Activated T-helper 17 cell treated with anti-CD3 and anti-CD28 coated beads, Interleukin-2, amount 50 U/mL, for 72 hours (primary cell): ENCODE measurements around the gene BZW2. TPM values are rescaled to one million over a fixed set of nuclear protein-coding genes. Genes with fewer than 3 reads are reported as not detected.

ENCODE experiments used
- ATAC-seq: fragments of 150-1000 bp; cut with Tn5 transposase; replicated peaks from 2 replicates; pipeline ENCODE4 v1.10.0; 2021; ENCODE audit warnings: mild to moderate bottlenecking, moderate library complexity
- H3K27ac Mint-ChIP-seq: one replicate; pipeline ENCODE4 v1.8.0; 2022; ENCODE audit warnings: mixed read lengths
- H3K27me3 Mint-ChIP-seq: one replicate; pipeline ENCODE4 v1.8.0; 2022; ENCODE audit warnings: mixed read lengths
- H3K36me3 Mint-ChIP-seq: one replicate; pipeline ENCODE4 v1.8.0; 2022; ENCODE audit warnings: low read depth, mild to moderate bottlenecking, mixed read lengths
- H3K4me1 Mint-ChIP-seq: one replicate; pipeline ENCODE4 v1.8.0; 2022; ENCODE audit warnings: mixed read lengths
- H3K4me3 Mint-ChIP-seq: one replicate; pipeline ENCODE4 v1.8.0; 2022; ENCODE audit warnings: mild to moderate bottlenecking, mixed read lengths
- H3K9me3 Mint-ChIP-seq: one replicate; pipeline ENCODE4 v1.8.0; 2022; ENCODE audit warnings: mixed read lengths
- total RNA-seq, 2 donors: library from RNA; stranded (reverse); gene quantifications; one replicate each; pipeline ENCODE4 v1.2.3, GENCODE V29; 2022

Gene BZW2
- total RNA-seq, 2 donors from 2014 or later: 40.4 to 94.2 TPM

- H3K36me3 Mint-ChIP-seq: peaks cover 70% of the 10 kb centered on the region
- no peak overlapping the region for H3K27ac Mint-ChIP-seq
- H3K4me3 Mint-ChIP-seq: no peak overlapping the region
- no peaks in the 10 kb centered on the region for H3K27me3 Mint-ChIP-seq
- peaks cover 8% of the 10 kb centered on the region for H3K4me1 Mint-ChIP-seq
- no peaks in the 10 kb centered on the region for H3K9me3 Mint-ChIP-seq
- ATAC-seq: no peak
These were observed 62.5 kb downstream of the BZW2 start for GRCh38 chr7:16708511-16708910.

DNA sequence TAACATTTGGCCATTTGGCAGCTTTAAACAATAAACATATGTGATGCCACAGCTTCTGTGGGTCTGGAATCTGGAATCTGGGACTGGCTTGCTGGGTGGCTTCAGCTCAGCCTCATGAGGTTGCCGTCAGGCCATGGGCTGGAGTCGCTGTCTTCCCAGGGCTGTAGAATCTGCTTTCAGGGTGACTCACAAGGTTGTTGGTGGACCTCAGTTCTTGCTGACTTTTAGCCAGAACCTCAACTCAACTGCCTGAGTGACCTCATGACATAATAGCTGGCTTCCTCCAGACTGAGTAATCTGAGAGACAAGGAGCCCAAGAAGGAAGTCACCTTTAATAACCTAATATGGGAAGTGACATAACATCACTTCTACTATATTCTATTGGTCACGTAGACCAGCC, 63.0 kb downstream of the BZW2 start:
- Mint-ChIP-seq H3K27me3 (no peaks in the 10 kb centered on the region), H3K27ac (no peak overlapping the region), H3K4me1 (peaks cover 8% of the 10 kb centered on the region), H3K9me3 (no peaks in the 10 kb centered on the region), H3K4me3 (no peak overlapping the region), H3K36me3 (peaks cover 65% of the 10 kb centered on the region)
- ATAC-seq: peak; percentile 43

DNA sequence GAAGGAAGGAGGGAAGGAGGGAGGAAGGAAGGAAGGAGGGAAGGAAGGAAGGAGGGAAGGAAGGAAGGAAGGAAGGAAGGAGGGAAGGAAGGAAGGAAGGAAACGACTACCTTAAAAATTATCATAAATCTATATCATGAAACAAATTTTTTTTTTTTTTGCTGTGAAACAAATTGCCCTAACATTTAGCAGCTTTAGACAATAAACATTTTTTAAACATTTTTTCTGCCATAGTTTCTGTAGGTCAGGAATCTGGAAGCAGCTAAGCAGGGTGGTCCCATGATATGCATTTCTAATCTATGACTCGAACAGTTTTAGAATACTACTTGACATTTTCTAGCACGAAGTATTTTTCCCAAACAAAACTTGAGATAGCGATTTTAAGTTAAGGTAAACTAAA, 64.7 kb downstream of the BZW2 start:
- Mint-ChIP-seq H3K4me1 (peaks cover 8% of the 10 kb centered on the region), H3K36me3 (peaks cover 48% of the 10 kb centered on the region), H3K4me3 (no peak overlapping the region), H3K27ac (no peak overlapping the region), H3K9me3 (no peaks in the 10 kb centered on the region), H3K27me3 (no peaks in the 10 kb centered on the region)
- no peak for ATAC-seq

DNA sequence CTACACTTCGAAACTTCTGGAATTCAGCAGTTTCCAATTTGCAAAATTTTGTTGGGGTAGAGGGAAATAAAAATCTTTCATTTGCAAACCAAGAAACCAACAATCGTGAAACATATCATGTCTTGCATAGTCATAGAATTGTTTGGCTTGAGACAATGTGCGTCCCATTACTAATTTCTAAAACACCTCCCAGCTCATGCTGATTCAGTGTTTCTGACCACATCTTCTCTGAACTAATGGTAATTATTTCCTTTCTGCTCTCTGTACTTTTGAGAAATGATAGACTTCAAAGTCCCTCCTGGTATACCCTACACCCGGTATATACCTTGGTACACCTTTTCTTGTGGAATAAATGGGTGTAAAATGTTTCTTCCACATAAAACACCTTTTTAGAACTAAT, 65.7 kb downstream of the BZW2 start:
- Mint-ChIP-seq H3K36me3 (peaks cover 38% of the 10 kb centered on the region), H3K9me3 (no peaks in the 10 kb centered on the region), H3K4me1 (peaks cover 8% of the 10 kb centered on the region), H3K4me3 (peak overlapping the region; percentile 22), H3K27me3 (no peaks in the 10 kb centered on the region), H3K27ac (peak overlapping the region; percentile 61)
- ATAC-seq: peak; percentile 73

DNA sequence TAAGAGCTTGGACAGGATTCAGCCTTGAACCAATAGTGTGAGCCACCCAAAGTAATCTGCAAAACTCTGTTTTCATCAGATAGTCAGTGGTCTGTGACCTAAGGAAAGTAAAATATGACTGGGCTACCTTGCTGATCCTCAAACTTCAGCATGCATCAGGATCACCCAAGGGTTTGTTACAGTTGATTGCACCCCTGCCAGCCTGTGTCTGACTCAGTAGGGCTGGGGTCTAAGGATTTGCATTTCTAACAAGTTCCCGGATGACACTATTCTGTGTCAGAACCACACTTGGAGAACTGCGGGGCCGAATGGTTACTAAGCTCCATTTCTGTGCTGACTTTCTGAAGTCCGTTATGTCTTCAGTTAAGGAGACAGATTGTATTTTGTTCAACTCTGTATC, 66.9 kb downstream of the BZW2 start:
- Mint-ChIP-seq H3K27me3 (no peaks in the 10 kb centered on the region), H3K4me1 (peaks cover 8% of the 10 kb centered on the region), H3K9me3 (no peaks in the 10 kb centered on the region), H3K27ac (peak overlapping the region; percentile 61), H3K36me3 (peaks cover 26% of the 10 kb centered on the region), H3K4me3 (peak overlapping the region; percentile 22)
- peak; percentile 82 for ATAC-seq

DNA sequence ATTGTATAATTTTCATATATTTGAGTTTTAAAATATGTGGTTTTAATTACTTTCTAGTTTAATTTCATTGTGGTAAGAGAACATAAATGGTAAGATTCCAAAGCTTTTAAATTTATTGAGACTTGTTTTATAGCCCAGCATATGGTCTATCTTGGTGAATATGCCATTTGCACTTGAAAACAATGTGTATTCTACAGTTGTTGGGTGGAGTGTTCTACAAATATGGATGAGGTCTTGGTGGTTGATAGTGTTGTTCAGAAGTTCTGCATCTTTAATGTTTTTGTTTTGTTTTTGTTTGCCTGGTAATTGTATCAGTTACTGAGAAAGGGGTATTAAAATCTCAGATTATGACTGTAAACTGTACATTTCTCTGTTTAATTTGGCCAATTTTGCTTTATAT, 69.9 kb downstream of the BZW2 start:
- H3K9me3 Mint-ChIP-seq: no peaks in the 10 kb centered on the region
- H3K27me3 Mint-ChIP-seq: no peaks in the 10 kb centered on the region
- H3K4me3 Mint-ChIP-seq: no peak overlapping the region
- no peak for ATAC-seq
- peaks cover 8% of the 10 kb centered on the region for H3K4me1 Mint-ChIP-seq
- no peak overlapping the region for H3K27ac Mint-ChIP-seq
- peaks cover 10% of the 10 kb centered on the region for H3K36me3 Mint-ChIP-seq

- no peak overlapping the region for H3K4me3 Mint-ChIP-seq
- no peaks in the 10 kb centered on the region for H3K9me3 Mint-ChIP-seq
- peaks cover 5% of the 10 kb centered on the region for H3K4me1 Mint-ChIP-seq
- H3K27ac Mint-ChIP-seq: no peak overlapping the region
- H3K27me3 Mint-ChIP-seq: no peaks in the 10 kb centered on the region
- no peaks in the 10 kb centered on the region for H3K36me3 Mint-ChIP-seq
- no peak for ATAC-seq
These were observed 72.2 kb downstream of the BZW2 start for GRCh38 chr7:16718111-16718656.

DNA sequence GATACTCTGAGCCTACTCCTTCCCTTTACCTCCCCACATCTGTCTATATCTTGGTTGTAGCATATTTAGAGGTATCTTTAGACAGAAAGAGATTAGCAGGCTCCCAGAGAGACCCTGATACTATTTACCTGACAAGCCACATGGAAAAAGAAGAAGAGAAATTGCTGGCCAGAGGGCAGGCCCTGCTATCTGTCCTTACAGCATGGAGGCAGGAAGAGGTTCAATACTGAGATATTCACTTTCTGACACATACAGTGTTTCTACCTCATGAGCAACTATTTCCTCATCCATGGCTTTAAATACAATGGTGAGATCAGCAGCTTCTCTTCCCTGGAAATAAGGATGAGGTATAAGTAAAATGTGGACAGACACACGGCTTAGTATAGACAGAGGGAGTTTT, 73.7 kb downstream of the BZW2 start:
- H3K4me1 Mint-ChIP-seq: peaks cover 5% of the 10 kb centered on the region
- no peak overlapping the region for H3K4me3 Mint-ChIP-seq
- no peaks in the 10 kb centered on the region for H3K27me3 Mint-ChIP-seq
- H3K36me3 Mint-ChIP-seq: no peaks in the 10 kb centered on the region
- no peak for ATAC-seq
- H3K27ac Mint-ChIP-seq: no peak overlapping the region
- H3K9me3 Mint-ChIP-seq: no peaks in the 10 kb centered on the region

GRCh38 chr7:16721541-16721940, 75.6 kb downstream of the BZW2 start:
- Mint-ChIP-seq H3K27me3 (no peaks in the 10 kb centered on the region), H3K4me3 (no peak overlapping the region), H3K27ac (no peak overlapping the region), H3K36me3 (no peaks in the 10 kb centered on the region), H3K9me3 (no peaks in the 10 kb centered on the region), H3K4me1 (peaks cover 5% of the 10 kb centered on the region)
- ATAC-seq: no peak

GRCh38 chr7:16724344-16724743, 78.4 kb downstream of the BZW2 start:
- Mint-ChIP-seq H3K4me1 (peaks cover 5% of the 10 kb centered on the region), H3K36me3 (no peaks in the 10 kb centered on the region), H3K9me3 (no peaks in the 10 kb centered on the region), H3K27me3 (no peaks in the 10 kb centered on the region), H3K27ac (no peak overlapping the region), H3K4me3 (no peak overlapping the region)
- ATAC-seq: no peak

DNA sequence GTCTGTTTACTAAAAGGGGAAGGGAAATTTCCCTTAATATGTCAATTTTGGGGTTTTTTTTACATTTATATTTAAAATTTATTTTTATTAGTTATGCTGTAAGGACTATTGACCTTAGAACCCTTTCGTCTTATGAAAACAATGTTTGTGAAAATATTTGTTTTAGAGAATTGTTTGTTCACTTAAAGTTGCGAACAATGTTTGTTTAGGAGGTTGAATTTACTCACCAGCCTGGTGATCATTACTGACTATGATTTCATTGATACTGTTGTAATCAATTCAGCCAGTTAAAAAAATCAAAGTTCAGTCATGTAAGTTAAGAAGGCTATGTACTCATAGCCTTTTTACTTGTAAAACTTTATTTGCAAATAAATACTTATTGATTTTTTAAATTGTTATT, 80.2 kb downstream of the BZW2 start:
- no peaks in the 10 kb centered on the region for H3K9me3 Mint-ChIP-seq
- H3K27me3 Mint-ChIP-seq: no peaks in the 10 kb centered on the region
- peaks cover 5% of the 10 kb centered on the region for H3K4me1 Mint-ChIP-seq
- ATAC-seq: no peak
- H3K36me3 Mint-ChIP-seq: no peaks in the 10 kb centered on the region
- no peak overlapping the region for H3K4me3 Mint-ChIP-seq
- no peak overlapping the region for H3K27ac Mint-ChIP-seq

DNA sequence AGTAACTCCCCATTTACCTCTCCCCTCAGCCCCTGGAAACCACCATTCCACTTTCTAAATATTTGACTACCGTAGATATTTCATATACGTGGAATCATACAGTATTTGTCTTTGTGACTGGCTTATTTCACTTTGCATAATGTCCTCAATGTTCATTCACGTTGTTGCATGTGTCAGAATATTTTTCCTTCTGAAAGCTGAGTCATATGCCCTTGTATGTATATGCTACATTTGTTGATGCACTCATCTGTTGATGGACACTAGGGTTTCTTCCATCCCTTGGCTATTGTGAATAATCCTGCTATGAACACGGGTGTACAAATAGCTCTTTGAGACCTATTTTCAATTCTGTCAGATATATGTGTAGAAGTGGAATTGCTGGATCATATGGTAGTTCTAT, 81.8 kb downstream of the BZW2 start:
- ATAC-seq: peak; percentile 39
- Mint-ChIP-seq H3K9me3 (no peaks in the 10 kb centered on the region), H3K27ac (no peak overlapping the region), H3K27me3 (no peaks in the 10 kb centered on the region), H3K4me3 (no peak overlapping the region), H3K36me3 (no peaks in the 10 kb centered on the region), H3K4me1 (no peaks in the 10 kb centered on the region)

DNA sequence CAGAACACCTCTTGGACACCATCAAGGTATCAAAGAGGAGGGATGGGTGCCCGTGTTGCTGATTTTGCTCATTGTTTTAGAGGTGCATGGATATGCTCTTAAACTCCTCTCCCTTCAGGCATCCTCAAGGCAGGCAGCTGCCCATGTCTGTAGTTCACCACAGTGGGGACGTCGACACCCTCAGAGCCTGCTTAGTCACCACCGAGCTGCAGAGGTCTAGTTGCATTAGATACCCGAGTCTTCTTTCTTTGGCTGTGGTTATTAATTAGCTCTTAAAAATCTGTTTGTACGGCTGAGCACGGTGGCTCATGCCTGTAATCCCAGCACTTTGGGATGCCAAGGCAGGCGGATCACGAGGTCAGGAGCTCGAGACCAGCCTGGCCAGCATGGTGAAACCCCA, 82.8 kb downstream of the BZW2 start:
- peaks cover under 1% of the 10 kb centered on the region for H3K4me1 Mint-ChIP-seq
- H3K27ac Mint-ChIP-seq: no peak overlapping the region
- H3K4me3 Mint-ChIP-seq: no peak overlapping the region
- no peaks in the 10 kb centered on the region for H3K27me3 Mint-ChIP-seq
- H3K36me3 Mint-ChIP-seq: no peaks in the 10 kb centered on the region
- no peak for ATAC-seq
- H3K9me3 Mint-ChIP-seq: no peaks in the 10 kb centered on the region

DNA sequence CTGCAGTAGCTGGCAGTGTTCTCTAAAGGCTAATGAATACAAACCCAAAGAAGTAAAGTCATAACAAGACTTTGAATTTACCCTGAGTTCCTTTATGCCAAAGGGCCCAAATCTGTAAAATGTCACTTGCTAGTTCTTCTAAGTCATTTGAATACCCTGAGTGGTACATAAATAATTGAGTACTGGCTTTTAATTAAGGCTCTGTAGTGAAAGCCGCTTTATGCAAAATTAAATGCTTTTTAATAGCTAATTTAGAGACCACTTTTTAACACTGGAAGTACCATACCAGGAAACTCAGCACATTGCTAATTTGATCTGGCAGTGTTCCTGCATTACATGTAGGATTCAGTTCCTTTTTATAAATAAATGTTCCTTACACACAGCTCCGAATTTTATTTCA, 83.6 kb downstream of the BZW2 start:
- H3K4me3 Mint-ChIP-seq: no peak overlapping the region
- ATAC-seq: no peak
- no peaks in the 10 kb centered on the region for H3K36me3 Mint-ChIP-seq
- peaks cover 5% of the 10 kb centered on the region for H3K4me1 Mint-ChIP-seq
- no peaks in the 10 kb centered on the region for H3K9me3 Mint-ChIP-seq
- no peaks in the 10 kb centered on the region for H3K27me3 Mint-ChIP-seq
- H3K27ac Mint-ChIP-seq: no peak overlapping the region

DNA sequence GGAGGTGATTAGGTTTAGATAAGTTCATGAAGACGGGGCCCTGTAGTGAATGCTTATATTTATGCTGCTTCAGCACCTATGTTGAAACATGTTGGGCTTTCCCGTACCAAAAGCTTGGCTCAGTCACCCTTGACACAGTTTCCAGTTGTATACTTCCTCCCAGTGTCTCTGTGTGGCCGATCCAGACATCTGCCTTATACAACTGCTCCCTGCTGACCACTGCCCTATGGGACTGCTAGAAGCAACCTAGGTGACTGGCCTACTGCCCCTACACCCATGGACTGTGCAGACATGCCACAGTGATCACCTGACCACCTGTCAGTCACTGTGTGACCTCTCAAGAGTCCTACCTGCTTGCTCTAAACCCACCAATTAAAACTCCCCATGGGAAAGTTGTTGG, 85.0 kb downstream of the BZW2 start:
- H3K4me1 Mint-ChIP-seq: peaks cover 5% of the 10 kb centered on the region

DNA sequence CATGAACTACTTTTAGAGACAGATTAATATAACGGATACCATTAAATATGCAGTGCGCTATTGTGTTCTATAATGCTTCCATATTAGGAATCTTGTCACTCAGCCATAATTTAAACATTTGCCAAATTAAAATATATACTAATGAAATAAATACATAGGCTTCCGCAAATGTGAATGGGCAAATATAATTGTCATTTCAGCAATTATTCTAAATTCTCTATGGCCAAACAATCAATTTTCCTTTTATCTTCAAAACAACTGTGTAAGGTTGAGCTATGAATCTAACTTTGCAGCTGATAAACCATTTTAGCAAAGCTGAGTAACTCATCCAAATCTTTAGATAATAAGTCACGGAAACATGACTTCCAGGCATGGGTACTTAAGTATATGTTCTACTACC, 86.8 kb downstream of the BZW2 start:
- no peak overlapping the region for H3K27ac Mint-ChIP-seq
- no peaks in the 10 kb centered on the region for H3K27me3 Mint-ChIP-seq
- peaks cover 5% of the 10 kb centered on the region for H3K4me1 Mint-ChIP-seq
- no peak for ATAC-seq
- H3K4me3 Mint-ChIP-seq: no peak overlapping the region
- no peaks in the 10 kb centered on the region for H3K9me3 Mint-ChIP-seq
- no peaks in the 10 kb centered on the region for H3K36me3 Mint-ChIP-seq

More for the DNA sequence above, 85.0 kb downstream of the BZW2 start:
- no peak overlapping the region for H3K27ac Mint-ChIP-seq
- no peaks in the 10 kb centered on the region for H3K27me3 Mint-ChIP-seq
- H3K4me3 Mint-ChIP-seq: no peak overlapping the region
- H3K36me3 Mint-ChIP-seq: no peaks in the 10 kb centered on the region
- no peaks in the 10 kb centered on the region for H3K9me3 Mint-ChIP-seq
- no peak for ATAC-seq
